HG03108 (cell line): ENCODE data around the gene PSMB4.
A peak's percentile ranks its signal among the peaks of the same experiment; 100 is the strongest.
"Not testable (repeated sequence)": the region's sequence is repeated elsewhere in the genome, so short reads cannot be mapped to it uniquely, and the experiment has no call there.

Experiments
- ATAC-seq: cut with Tn5 transposase; IDR thresholded peaks from one replicate; pipeline ENCODE4 v1.9.1; 2021; ENCODE audit warnings: moderate library complexity; ENCODE audit not compliant: unreplicated experiment

Gene PSMB4

DNA sequence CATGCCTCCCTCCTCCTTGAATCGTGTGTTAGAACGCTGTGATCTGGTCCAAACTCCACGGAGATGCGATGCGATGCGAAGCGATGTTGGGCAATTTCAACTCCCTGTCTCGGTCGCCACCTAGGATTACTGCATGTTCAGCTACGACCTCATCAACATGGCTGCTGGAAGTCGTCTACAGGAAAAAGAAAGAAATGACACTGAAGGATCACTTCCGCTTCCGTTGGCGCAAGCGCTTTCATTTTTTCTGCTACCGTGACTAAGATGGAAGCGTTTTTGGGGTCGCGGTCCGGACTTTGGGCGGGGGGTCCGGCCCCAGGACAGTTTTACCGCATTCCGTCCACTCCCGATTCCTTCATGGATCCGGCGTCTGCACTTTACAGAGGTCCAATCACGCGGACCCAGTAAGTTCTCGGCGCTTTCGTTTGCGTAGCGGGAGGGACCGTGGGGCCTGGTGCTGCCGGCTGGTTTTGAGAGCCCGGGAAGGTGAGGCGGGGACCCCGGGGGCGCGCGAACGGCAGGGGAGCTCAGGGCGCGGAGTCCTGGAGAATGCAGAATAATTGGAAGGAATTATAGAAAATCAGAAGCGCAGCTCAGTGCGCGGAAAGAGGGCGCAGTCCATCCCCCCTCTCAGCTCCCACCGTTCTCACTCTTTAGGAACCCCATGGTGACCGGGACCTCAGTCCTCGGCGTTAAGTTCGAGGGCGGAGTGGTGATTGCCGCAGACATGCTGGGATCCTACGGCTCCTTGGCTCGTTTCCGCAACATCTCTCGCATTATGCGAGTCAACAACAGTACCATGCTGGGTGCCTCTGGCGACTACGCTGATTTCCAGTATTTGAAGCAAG, at the start of gene PSMB4:
Gene PSMB4, plus strand, starts transcription at position 250 of the 848 bp plus-strand sequence. Its CDS starts 15 bp downstream, at position 265.
- ATAC-seq, result peak; percentile 86

DNA sequence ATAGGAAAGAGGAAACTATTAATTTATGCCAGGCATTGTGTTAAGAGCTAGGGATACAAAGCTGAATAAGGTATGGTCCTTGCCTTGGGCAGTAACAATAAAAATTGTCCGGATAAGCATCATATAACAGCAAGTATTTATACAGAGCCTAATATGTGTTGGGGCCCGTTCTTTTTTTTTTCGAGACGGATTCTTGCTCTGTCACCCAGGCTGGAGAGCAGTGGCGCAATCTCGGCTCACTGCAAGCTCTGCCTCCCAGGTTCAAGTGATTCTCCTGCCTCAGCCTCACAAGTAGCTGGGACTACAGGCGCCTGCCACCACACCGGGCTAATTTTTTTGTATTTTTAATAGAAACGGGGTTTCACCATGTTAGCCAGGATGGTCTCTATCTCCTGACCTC, 49.0 kb upstream of the PSMB4 start:
- ATAC-seq, result not testable (repeated sequence)

DNA sequence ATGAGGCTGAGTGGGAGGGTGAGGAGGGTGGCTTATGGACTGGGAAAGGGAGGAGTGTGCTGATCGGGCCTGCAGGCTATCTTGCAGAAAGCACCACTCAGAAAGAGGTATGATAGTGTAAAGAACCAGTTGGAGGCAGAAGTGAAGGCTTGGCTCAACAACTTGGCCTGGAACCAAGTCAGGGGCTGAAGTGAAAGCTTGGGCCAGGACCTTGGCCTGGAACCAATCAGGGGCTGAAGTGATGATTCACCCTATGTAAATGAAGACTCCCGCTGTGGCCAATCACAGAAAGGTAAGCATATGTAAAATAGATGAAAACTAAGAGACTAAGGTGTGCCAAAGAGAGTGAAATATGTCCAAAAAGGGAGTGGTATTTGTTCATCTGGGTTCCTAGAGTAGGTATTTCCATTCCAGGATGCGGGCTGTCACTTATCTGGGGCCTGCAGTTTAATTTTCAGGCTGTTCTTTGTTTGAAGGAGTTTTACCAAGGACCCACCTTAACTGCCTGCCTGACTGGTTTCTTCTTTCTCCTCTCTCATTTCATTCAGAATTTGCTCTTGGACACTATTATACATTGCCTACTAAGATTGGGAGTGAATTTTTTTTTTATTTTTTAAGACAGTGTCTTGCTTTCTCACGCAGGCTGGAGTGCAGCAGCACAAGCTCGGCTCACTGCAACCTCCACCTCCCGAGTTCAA, 47.2 kb upstream of the PSMB4 start:
- ATAC-seq, result no peak

DNA sequence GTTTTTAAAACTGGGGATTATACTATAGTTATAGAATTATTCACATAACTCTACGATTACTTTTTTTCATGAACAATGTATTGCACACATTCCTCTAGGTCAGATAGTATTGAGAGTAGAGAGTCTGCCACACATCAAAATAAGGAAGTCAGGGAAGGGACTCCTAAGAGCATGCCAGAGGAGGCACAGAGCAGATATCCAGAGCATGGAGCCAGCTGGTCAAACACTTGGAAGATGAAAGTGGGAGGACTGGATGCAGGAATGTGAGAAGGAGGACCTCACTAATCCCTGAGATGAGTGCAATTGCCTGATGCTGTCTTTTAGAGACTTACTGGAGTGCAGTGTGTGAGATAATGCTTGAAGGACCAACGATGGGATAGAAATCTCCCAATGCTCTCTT, 42.7 kb upstream of the PSMB4 start:
- ATAC-seq, result no peak

DNA sequence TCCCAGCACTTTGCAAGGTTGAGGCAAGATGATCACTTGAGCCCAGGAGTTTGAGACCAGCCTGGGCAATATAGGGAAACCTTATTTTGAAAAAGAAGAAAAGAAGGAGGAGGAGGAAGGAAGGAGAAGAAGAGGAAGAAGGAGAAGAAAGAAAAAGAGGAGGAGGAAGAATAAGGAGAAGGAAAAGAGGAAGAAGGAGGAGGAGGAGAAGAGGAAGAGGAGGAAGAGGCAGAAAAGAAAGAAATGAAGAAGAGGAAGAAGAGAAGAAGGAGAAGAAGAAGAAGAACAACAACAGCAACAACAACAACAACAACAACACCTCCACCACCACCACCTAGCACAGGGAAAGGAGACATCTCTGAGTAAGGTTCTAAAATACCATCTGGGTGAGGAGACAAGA, 37.5 kb upstream of the PSMB4 start:
- no peak for ATAC-seq

DNA sequence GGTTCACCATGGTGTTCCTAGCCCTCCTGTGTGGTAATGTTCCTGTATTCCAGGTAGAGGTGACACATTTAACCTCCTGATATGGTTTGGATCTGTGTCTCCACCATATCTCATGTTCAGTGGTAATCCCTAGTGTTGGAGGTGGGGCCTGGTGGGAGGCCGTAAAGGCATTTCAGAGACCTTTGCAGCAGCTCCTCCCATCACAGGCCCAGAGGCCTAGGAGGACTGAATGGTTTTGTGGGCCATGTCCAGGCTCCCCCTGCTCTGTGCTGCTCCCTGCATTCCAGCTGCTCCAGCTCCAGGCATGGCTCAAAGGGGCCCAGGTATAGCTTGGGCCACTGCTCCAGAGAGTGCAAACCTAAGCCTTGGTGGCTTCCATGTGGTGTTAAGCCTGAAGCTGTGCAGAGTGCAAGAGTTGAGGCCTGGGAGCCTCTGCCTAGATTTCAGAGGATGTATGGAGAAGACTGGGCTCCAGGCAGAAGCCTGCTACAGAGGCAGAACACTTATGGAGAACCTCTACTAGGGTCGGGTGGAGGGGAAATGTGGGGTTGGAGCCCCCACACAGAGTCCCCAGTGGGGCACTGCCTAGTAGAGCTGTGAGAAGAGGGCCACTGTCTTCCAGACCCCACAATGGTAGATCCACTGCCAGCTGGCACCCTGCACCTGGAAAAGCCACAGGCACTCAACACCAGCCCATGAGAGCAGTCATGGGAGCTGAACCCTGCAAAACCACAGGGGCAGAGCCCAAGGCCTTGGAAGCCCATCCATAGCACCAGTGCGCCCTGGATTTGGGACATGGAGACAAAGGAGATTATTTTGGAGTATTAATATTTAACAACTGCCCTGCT, 36.8 kb upstream of the PSMB4 start:
- no peak for ATAC-seq

DNA sequence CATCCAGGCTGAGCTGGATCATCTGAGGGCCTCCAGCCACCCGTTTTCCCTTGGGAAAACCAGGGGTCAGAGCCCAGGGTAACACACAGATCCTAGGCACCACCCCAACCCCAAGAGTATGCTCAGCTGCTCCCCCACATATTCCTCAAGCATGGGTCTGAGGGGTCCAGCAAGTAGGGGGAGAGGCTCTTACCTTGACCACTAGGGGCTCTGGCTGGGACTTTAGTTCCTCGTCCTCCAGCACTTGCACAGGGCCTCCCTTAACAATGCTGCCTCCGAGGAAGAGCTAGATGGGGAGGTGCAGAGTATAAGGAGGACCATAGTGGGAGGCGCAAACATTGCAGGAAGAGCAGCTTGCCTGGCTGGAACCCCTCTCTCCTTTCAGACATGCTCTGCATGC, 34.4 kb upstream of the PSMB4 start:
- ATAC-seq, result no peak

DNA sequence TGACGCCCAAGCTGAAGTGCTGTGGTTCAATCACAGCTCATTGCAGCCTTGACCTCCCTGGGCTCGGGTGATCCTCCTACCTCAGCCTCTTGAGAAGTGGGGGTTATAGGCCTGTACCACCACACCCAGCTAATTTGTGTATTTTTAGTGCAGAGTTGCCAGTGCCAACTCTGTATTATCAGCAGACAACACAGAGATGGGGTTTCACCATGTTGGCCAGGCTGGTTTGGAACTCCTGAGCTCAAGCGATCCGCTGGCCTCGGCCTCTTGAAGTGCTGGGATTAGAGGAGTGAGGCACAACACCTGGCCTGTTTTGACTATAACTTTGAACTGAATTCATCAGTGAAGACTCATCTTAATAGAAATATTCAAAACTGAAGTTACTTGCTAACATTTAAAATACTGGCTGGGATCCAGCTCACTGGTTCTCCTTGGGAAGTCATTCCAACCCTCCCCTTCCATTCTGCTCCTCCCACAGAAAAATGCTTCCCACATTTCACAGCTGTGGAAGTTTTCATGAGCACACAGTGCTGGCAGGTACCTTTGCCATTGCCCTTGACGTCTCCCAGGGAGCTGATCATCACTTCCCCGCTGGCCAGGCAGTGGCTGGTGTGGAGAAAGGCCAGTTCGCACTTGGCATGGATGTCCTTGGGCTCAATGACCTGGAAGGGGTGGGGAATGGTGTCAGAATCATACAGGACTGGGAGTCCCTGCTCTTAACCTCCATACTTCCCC, 31.5 kb upstream of the PSMB4 start:
- no peak for ATAC-seq

DNA sequence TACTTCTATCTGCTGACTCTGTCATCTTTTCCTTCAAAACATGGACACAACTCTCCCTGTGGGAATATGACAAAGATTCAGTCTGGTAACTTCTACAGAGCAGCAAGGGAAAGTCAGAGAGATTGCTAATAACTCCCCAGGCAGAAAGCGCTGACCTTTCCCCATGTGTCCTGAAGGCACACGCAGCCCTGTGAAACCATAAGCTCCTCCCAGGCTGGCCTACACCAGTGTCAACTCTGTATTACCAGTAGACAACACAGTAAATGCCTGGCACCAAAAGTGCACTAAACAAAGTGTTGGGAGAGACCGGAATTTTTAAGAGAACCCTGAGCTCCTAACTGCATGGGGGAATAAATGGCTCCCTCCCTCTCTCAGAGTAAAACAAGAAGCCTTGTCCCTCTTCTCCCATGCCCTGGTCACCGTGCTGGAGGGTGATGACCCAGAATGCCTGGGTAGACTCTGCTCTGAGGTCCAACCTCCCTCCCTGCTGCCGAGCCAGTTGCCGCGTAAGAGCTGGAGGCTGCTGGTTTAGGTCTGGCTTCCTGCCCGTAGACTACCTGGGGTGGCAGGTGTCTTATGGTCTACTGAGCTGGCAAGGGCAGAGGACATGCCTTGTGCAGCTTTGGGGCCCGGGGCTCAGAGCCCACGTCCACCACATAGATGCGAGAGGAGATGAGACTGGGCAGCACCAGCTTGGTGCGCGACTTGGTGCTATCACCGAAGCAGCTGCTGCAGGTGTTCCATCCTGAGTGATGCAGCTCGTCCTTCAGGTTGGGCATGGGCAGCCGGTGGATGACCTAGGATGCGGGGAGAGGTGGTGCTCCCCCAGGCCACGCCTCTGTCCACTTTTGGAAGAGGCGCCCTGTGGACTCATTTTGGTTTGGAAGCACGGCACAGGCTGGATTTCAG, 30.7 kb upstream of the PSMB4 start:
- ATAC-seq, result no peak

DNA sequence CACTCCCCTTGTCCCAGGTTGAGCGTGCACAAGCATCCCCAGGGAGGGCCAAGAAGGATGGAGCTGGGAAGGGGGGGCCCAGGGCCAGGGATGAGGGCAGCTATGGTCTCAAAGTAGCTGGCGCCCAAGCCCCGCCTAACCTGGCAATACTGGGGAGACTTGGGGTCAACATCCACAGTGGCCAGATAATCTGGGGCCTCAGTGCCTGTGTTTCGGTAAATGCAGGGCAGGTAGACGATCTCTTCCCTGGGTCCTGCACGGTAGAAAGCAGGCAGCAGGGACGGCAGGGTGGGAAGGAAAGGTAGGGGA, 30.1 kb upstream of the PSMB4 start:
- no peak for ATAC-seq

DNA sequence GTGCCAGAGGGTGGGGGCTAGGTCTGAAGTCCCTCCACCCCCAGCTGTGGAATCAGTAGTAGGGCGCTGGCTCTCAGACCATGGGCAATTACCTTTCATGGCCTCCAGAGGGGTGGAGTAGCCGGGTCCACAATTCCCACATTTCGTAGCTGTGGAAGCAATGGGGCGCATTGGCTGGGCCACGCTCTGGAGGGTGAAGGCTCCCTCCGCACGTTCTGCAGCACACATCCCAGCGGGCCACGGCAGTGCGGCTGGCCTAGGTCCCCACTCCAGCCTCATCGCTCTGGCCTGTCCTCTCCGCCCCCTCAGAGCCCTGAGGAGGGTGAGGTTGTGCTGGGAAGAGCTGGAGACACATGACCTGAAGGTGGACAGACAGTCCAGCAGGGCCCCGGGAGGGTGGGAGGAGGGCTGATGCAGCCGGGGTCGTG, 29.7 kb upstream of the PSMB4 start:
- no peak for ATAC-seq

DNA sequence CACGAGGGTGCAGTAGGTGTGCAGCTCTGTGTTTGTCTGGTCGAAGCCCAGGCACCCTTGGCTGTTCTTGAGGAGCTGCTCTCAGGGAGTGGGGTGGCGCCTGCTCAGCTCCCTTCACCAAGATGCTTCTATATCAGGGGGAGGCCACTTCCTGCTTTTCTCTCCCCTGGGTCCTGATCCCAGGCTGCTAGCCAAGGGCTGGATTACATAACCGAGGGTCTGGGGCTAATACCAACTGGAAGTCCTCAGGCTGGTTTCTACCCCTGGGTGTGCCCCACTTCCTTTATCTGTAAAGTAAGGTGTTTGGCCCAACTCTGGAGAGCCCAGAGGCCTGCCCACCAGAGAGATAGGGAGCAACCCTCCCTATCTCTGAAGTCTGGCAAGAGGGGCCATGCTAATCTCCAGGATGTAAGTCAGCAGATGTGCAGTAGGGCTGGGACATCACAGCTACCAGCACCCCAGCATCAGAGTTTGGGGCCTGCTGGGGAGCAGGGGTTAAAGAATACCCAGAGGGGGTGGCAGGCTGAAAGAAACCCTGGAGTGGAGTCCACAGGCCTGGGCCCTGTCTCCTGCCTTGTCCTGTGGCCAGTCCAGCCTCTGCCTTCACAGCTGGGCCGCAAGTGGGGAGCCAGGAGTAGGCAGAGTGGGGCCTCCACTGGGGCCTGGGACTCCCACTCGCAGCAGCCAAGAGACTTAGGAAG, 29.0 kb upstream of the PSMB4 start:
- no peak for ATAC-seq

DNA sequence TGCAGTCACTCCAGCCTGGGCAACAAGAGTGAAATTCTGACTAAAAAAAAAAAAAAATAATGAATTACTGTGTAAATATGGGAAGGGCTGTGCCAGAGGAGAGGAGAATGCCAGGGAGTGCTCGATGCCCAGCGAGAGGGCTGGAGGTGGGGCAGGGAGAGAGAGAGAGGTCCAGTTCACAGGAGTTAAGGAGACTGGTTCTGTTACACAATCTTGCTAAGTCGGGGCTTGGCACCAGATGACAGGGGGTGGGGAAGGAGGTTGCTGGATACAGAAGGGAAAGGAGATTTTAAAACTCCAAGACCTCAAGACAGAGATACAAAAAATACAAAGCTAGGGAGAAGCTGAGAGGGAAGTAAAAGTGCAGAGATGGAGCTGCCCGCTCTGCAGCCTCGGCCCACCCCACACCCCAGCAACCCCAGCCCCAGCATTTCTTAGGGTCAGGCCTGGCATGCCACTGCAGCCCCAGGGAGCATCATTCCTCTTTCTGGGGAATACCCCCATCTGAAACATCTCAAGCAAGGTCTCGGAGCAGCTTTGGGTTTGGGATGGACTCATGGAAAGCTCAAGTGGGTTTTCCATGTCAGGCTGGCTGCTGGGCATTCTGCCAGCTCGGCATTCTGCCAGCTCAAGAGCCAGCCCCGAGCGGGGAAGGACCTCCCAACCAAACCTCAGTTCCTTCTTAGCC, 27.9 kb upstream of the PSMB4 start:
- ATAC-seq, result no peak

DNA sequence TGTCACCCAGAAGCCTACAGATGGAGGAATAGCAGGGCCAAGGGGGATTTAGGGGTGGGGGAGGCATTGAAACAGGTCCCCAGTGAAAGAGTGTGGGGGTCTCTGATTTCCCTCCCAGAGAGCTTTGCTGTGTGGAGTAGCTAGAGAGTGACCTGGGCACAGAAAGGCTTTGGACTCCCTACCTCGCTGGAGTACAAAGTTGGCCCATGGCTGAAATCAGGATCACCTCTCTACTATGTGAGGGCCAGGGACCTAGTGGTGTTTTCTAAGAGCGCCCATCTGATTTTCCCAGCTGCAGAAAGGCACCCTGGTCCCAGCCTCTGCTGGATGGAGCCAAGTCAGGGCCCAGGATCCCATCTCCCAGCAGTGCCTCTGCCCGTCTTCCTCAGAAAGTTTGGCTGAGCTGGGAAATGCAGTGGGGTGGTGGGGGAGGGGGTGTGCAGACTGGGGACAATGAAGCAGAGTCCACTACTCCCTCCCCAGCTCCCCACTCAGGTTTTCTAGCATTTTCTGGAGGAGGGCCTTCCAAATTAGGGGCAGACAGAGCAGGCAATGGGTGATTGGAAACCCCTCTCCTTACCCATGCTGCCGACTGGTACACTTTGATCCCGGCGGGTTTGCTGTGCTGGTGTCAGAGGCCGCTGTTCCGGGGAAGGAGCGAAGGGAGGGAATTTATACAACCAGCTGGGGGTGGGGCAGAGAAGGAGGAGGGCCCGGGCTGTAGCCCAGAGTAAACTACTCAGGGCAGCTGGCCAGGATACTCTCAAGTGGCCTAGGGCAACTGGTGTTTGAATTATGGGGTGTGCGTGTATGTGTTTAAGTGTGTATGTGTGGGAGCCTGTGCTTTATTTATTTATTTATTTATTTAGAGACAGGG, 27.1 kb upstream of the PSMB4 start, which contains the start of gene SELENBP1:
Gene SELENBP1, minus strand, starts transcription at position 648 of the 877 bp plus-strand sequence. Its CDS starts 64 bp downstream, at position 584.
- no peak for ATAC-seq

DNA sequence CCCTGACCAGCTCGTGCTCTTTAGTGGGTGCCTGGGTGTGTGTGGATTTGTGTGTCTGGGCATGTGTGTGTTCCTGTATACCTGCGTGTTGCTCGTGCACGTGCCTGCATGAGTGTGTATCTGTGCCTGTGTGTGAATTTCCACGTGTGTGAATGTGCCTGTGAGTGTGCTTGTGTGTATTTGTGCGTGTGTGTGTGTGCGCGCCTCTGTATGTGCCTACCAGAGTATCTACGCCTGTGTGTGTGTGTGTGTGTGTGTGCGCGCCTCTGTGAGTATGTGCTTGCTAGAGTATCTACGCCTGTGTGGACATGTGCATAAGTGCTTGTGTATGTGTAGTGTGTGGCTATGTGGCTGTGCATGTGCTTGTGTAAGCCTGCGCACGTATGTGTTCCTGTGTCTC, 26.2 kb upstream of the PSMB4 start:
- no peak for ATAC-seq

DNA sequence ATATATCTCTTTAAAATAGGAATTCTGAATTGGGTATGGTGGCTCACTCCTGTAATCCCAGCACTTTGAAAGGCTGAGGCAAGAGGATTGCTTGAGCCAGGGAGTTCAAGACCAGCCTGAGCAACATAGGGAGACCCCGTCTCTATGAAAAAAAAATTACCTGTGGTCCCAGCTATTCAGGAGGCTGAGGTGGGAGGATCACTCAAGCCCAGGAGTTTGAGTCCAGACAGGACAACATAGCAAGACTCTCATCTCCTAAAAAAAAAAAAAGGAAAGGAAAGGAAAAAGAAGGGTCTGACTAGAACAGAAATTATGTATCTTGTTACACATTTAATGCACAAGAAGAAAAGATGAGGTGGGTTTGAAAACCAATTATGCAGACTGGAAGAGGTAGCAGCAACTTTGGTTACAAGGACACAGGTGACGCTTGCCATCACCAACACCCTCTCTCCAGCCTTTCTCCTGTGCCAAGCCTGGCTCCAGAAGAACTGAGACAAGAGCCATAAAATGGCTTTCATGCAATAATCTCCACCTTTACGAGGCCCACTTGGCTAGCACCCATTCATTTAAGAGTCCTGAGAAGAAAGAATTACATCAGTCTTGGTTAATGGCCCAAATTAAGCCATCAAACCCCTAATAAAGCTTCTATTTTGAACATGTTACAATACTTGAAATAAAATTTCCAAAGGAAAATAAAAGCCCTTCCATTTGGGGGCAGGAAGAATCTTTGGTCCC, 22.1 kb upstream of the PSMB4 start:
- ATAC-seq, result no peak

DNA sequence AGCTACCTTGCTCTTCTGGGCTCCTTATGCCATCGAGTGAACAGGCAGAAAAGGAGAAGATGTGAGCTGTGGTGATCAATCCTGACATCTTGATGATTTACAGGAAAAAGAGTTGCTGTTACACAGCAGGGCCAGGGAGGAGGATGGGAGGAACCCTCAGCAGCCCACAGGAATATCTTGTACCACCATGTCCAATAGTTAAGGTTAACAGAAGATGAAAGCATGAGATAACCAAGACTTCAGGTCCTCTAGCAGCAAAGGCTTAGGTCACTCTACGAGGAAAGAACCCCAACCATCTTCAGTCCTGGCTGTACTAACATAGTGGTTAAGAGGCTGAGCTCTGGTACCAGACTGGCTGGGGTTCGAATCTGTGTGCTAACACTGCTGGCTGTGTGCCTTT, 14.8 kb upstream of the PSMB4 start:
- no peak for ATAC-seq
